Prostate gland (tissue), 2 donors: ENCODE data around the gene PTDSS2.

Experiments used
- CTCF ChIP-seq, 4 experiments: fragments of 200-600 bp in 2 of 4; fragments of 450-650 bp in 2 of 4; sonication (generic) in 2 of 4; IDR thresholded peaks; 1 replicate in 3 of 4; 2 replicates in 1 of 4; pipeline ENCODE4 v1.5.1; 2016 to 2019; ENCODE audit warnings: antibody characterized with exemption in 4 of 4, mild to moderate bottlenecking in 2 of 4, moderate library complexity in 2 of 4
- POLR2A ChIP-seq: fragments of 450-650 bp; IDR thresholded peaks from one replicate; pipeline ENCODE4 v1.6.1; 2016; ENCODE audit warnings: antibody characterized with exemption, mild to moderate bottlenecking
- POLR2AphosphoS5 ChIP-seq: sonication (generic); formaldehyde crosslinking; IDR thresholded peaks from one replicate; pipeline ENCODE4 v1.6.1; 2017; ENCODE audit warnings: antibody characterized with exemption

DNA sequence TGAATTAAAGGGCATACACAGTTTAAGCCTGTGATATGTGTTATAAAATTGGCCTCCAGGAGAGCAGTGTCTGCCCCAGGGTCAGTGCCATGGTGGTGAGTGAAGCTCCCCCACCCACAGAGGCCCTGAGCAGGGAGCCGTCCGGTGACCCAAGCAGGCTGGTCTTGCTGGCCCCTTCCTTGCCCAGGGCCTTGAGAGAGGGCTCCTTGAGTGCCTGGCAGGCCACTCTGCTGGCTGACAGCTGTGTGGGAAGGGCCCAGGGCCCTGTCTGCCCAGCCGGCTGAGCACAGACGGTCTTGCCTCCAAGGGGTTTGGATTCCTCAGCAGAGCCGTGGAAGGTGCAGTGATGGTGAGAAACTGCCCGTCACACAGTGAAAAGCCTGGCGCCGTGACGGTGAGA is 25.9 kb downstream of the PTDSS2 start:
- TF ChIP-seq POLR2AphosphoS5, result no peak
- no peak for TF ChIP-seq CTCF (IDR thresholded peaks at IDR 0.05)
- TF ChIP-seq POLR2A, result no peak
